Measurements from ENCODE around the gene FHIT.

The FHIT gene

GRCh38 chr3:61162965-61163364 is 88.3 kb downstream of the FHIT start:
- DNase-seq = no peak

GRCh38 chr3:61158667-61159066 is 92.6 kb downstream of the FHIT start:
- peak; percentile 76 for DNase-seq

GRCh38 chr3:61158216-61158615 is 93.0 kb downstream of the FHIT start:
- peak; percentile 93 for DNase-seq

- DNase-seq = no peak
Measured at GRCh38 chr3:61157414-61157813, 93.8 kb downstream of the FHIT start.

GRCh38 chr3:61155701-61156292 is 95.5 kb downstream of the FHIT start:
- no peak for DNase-seq

GRCh38 chr3:61154457-61155198 is 96.6 kb downstream of the FHIT start:
- peak; percentile 6 for DNase-seq

GRCh38 chr3:61152071-61152470 is 99.2 kb downstream of the FHIT start:
- no peak for DNase-seq

- no peak for DNase-seq
Measured at GRCh38 chr3:61149236-61149635, 102.0 kb downstream of the FHIT start.

- DNase-seq = peak; percentile 92
Measured at GRCh38 chr3:61146010-61146890, 105.0 kb downstream of the FHIT start.

GRCh38 chr3:61141697-61142096 is 109.6 kb downstream of the FHIT start:
- no peak for DNase-seq

- DNase-seq = no peak
Measured at GRCh38 chr3:61141227-61141626, 110.0 kb downstream of the FHIT start.

- no peak for DNase-seq
Measured at GRCh38 chr3:61139686-61140085, 111.6 kb downstream of the FHIT start.

- DNase-seq = no peak
Measured at GRCh38 chr3:61138401-61138800, 112.9 kb downstream of the FHIT start.

- no peak for DNase-seq
Measured at GRCh38 chr3:61136191-61136590, 115.1 kb downstream of the FHIT start.

GRCh38 chr3:61134532-61134931 is 116.7 kb downstream of the FHIT start:
- no peak for DNase-seq

- DNase-seq = no peak
Measured at GRCh38 chr3:61132062-61132461, 119.2 kb downstream of the FHIT start.

- DNase-seq = peak; percentile 13
Measured at GRCh38 chr3:61118830-61119229, 132.4 kb downstream of the FHIT start.

GRCh38 chr3:61117045-61117898 is 134.0 kb downstream of the FHIT start:
- DNase-seq = peak; percentile 81

- peak; percentile 8 for DNase-seq
Measured at GRCh38 chr3:61114316-61114953, 136.8 kb downstream of the FHIT start.

- DNase-seq = no peak
Measured at GRCh38 chr3:61111825-61112224, 139.4 kb downstream of the FHIT start.

GRCh38 chr3:61110576-61110975 is 140.7 kb downstream of the FHIT start:
- DNase-seq = no peak
